ENCODE results near the gene TMEM52. TPM values are rescaled to one million over a fixed set of nuclear protein-coding genes. Genes with fewer than 3 reads are reported as not detected.
A peak's percentile ranks its signal among the peaks of the same experiment; 100 is the strongest.

Gene TMEM52
- total and polyA plus RNA-seq, 2 donors (not counting 3 experiments of a cell fraction or from before 2014, with no cell fraction given), result 1.6 to 1.7 TPM

- H3K79me2 ChIP-seq (ENCODE audit: control insufficient read depth, insufficient read depth, low read length), result no peaks in the 10 kb centered on the region
- no peak for TF ChIP-seq MAX (IDR thresholded peaks at IDR 0.05; ENCODE audit: insufficient read depth, insufficient read length)
- TF ChIP-seq EZH2 (IDR thresholded peaks at IDR 0.05; ENCODE audit: borderline replicate concordance, low read depth, low read length, severe bottlenecking), result no peak
- no peak for TF ChIP-seq POLR2A (IDR thresholded peaks at IDR 0.05; ENCODE audit: low read depth, low read length)
- no peak for TF ChIP-seq POLR2AphosphoS5 (IDR thresholded peaks at IDR 0.05; ENCODE audit: insufficient read depth, low read depth, low read length)
- no peak for TF ChIP-seq JUN (IDR thresholded peaks at IDR 0.05; ENCODE audit: borderline replicate concordance, insufficient read depth, insufficient read length, low read depth)
- no peak for TF ChIP-seq CTCF (IDR thresholded peaks at IDR 0.05; ENCODE audit: extremely low read depth in 1 of 2, insufficient read depth in 1 of 2, low read depth in 1 of 2, low read length in 2 of 2)
- no peak for TF ChIP-seq FOS (IDR thresholded peaks at IDR 0.05; ENCODE audit: borderline replicate concordance, insufficient read depth, low read length)
- no peak for TF ChIP-seq MYC (IDR thresholded peaks at IDR 0.05; ENCODE audit: low read depth, low read length)
- no peak for TF ChIP-seq GATA2 (IDR thresholded peaks at IDR 0.05; ENCODE audit: insufficient read depth, insufficient read length, low read depth, low read length)
- no peaks in the 10 kb centered on the region for H3K9me3 ChIP-seq (replicated peaks; ENCODE audit: control insufficient read depth, insufficient read depth, low read length)
- no peak overlapping the region for H3K9ac ChIP-seq (replicated peaks; ENCODE audit: extremely low read depth, insufficient read depth, low read length)
- H4K20me1 ChIP-seq (replicated peaks; ENCODE audit: control insufficient read depth, extremely low read depth, insufficient read depth, low read length), result no peaks in the 10 kb centered on the region
- FAIRE-seq (no peak), DNase-seq (ENCODE audit: low read depth, low spot score) (no peak)
- H3K36me3 ChIP-seq (ENCODE audit: control insufficient read depth in 2 of 2, extremely low read depth in 1 of 2, insufficient read depth in 2 of 2, low read length in 2 of 2), result no peaks in the 10 kb centered on the region
- ChIA-PET POLR2A (no interaction called here), CTCF (interaction anchor here (1.1 to 1.2 kb wide), 2 partner anchors 11 to 125 kb away, joined by 4 to 5 read pairs; no protein-coding TSS in a partner anchor)
- peak overlapping the region; percentile 88 for H2AFZ ChIP-seq (ENCODE audit: low read depth, low read length)
- no peak overlapping the region for H3K4me3 ChIP-seq (replicated peaks in 1 of 3; ENCODE audit: insufficient read depth in 1 of 3, low read depth in 1 of 3, low read length in 3 of 3)
- H3K27me3 ChIP-seq (ENCODE audit: control insufficient read depth in 2 of 2, insufficient read depth in 2 of 2, low read length in 2 of 2), result no peaks in the 10 kb centered on the region
- dilution Hi-C loops (cut with MboI; ENCODE audit: extremely low pct_ligation_motif_present, low sequenced_read_pairs), result no loop called here
- H3K4me1 ChIP-seq (ENCODE audit: control insufficient read depth, extremely low read depth, insufficient read depth, low read length), result peaks cover 5% of the 10 kb centered on the region
- no peaks in the 10 kb centered on the region for H3K9me1 ChIP-seq (replicated peaks; ENCODE audit: control insufficient read depth, extremely low read depth, insufficient read depth, low read length)
- no peak overlapping the region for H3K27ac ChIP-seq (ENCODE audit: insufficient read depth, low read depth, low read length)
- intact Hi-C loops (cut with micrococcal nuclease), result no loop called here
- no TSS peak for BruUV-seq (replicated peaks)
- no peak overlapping the region for H3K4me2 ChIP-seq (ENCODE audit: insufficient read depth, low read length)
Observed at GRCh38 chr1:1920057-1920607, 1.1 kb upstream of the TMEM52 start.
